ENCODE data around the gene HCFC2. TPM values are rescaled to one million over a fixed set of nuclear protein-coding genes. Genes with fewer than 3 reads are reported as not detected.

The HCFC2 gene
- total and polyA plus RNA-seq, 9 of the 15 experiments (the other 6 are each of a cell fraction or from before 2014, with no cell fraction given), result 1.2 to 6.5 (median 3.8) TPM

DNA sequence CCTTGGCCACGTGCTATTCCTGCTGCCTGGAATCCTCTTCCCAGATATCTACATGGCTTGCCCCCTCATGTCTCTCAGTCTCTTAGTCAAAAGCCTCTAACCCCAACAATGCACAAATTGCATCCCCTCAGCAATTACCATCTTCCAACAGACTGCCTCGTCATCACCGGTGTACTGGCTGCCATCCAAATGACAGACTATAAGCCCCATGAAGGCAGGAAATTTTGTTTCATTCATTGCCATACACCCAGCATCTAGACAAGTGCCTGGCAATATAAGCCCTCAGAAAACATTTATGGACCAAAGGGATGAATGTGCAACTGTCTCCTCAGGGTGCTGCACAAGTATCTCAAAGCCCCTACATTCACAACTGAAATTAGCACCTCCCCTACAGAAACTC, 20.2 kb upstream of the HCFC2 start:
- in situ Hi-C loops (cut with MboI), result no loop called here
- no peak overlapping the region for H2AFZ ChIP-seq (ENCODE audit: low read depth, low read length)
- no peaks in the 10 kb centered on the region for H3K9me3 ChIP-seq (replicated peaks; ENCODE audit: control insufficient read depth, insufficient read depth, low read depth, low read length)
- ChIA-PET POLR2A (no interaction called here), CTCF (ENCODE audit: low intra/inter-chr PET ratio) (interaction anchor here (0.6 kb wide), 1 partner anchor 32 kb away, joined by 3 read pairs; no protein-coding TSS in a partner anchor)
- WGBS (ENCODE audit: insufficient coverage, low coverage, missing lambda C conversion rate), result 0% methylated on average over 3 of the region's 3 CpGs
- no peaks in the 10 kb centered on the region for H4K20me1 ChIP-seq (replicated peaks; ENCODE audit: control insufficient read depth, insufficient read depth, low read length)
- H3K79me2 ChIP-seq (ENCODE audit: control insufficient read depth, insufficient read depth, low read length), result no peaks in the 10 kb centered on the region
- H3K36me3 ChIP-seq (ENCODE audit: control insufficient read depth, insufficient read depth, low read length), result no peaks in the 10 kb centered on the region
- H3K9ac ChIP-seq (ENCODE audit: insufficient read depth in 1 of 2, low read depth in 2 of 2, low read length in 2 of 2), result no peak overlapping the region
- H3K27me3 ChIP-seq (ENCODE audit: control insufficient read depth in 2 of 2, insufficient read depth in 2 of 2, low read length in 2 of 2), result peaks cover 22 to 26% of the 10 kb centered on the region in 2 experiments
- ATAC-seq, result no peak
- H3K9me1 ChIP-seq (ENCODE audit: control insufficient read depth, insufficient read depth, low read length), result no peaks in the 10 kb centered on the region
- H3K27ac ChIP-seq (ENCODE audit: extremely low read depth, low read depth, low read length), result no peak overlapping the region
- intact Hi-C loops (cut with micrococcal nuclease), result no loop called here
- FAIRE-seq, result no peak
- no peak for DNase-seq (ENCODE audit: extremely low read depth in 1 of 4, low spot score in 3 of 4)
- TF ChIP-seq MAFG (tag; conservative IDR thresholded peaks at IDR 0.05) (peak; percentile 38; the same call in 1 of the 2 replicates), NFIC (IDR thresholded peaks at IDR 0.05) (peak; percentile 52), NFE2 (IDR thresholded peaks at IDR 0.05; ENCODE audit: low read depth) (peak; percentile 8; the same call in 1 of the 2 replicates), ZNF316 (IDR thresholded peaks at IDR 0.05) (peak; percentile 55), MED1 (CRISPR knock-in tag; IDR thresholded peaks at IDR 0.05; ENCODE audit: borderline replicate concordance) (no peak)
- H3K4me2 ChIP-seq (ENCODE audit: insufficient read depth, low read length), result no peak overlapping the region
- BruUV-seq (replicated peaks), result no TSS peak
- H3K4me1 ChIP-seq (replicated peaks in 1 of 2; ENCODE audit: control insufficient read depth in 2 of 2, insufficient read depth in 2 of 2, low read length in 2 of 2), result no peaks in the 10 kb centered on the region
- H3K4me3 ChIP-seq, result no peak overlapping the region

DNA sequence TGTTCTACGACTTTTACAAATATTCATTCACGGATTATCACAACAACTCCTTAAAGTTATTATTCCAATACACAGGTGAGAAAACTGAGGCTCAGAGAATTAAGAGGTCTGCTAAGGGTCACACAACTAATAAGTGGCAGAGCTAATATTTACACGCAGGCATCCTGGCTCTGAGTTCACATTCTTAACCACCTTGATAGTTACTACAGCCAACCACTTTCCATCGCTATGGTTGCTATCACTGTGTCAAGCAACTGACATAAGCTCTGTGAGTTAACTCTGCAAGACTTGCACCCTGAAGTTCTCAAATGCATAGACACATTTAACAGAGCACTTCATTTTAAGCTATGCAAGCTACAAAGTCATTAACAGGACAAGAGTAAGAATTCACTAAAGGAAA, 18.0 kb upstream of the HCFC2 start:
- Histone ChIP-seq H4K20me1 (replicated peaks; ENCODE audit: control insufficient read depth, insufficient read depth, low read length) (no peaks in the 10 kb centered on the region), H3K27me3 (ENCODE audit: control insufficient read depth in 2 of 2, insufficient read depth in 2 of 2, low read length in 2 of 2) (peaks cover 32 to 40% of the 10 kb centered on the region in 2 experiments), H3K9me3 (replicated peaks; ENCODE audit: control insufficient read depth, insufficient read depth, low read depth, low read length) (no peaks in the 10 kb centered on the region), H3K4me1 (replicated peaks in 1 of 2; ENCODE audit: control insufficient read depth in 2 of 2, insufficient read depth in 2 of 2, low read length in 2 of 2) (peaks cover 6% of the 10 kb centered on the region in 2 experiments; a peak in 3 of 5 replicates), H3K79me2 (ENCODE audit: control insufficient read depth, insufficient read depth, low read length) (no peaks in the 10 kb centered on the region), H3K9ac (ENCODE audit: insufficient read depth in 1 of 2, low read depth in 2 of 2, low read length in 2 of 2) (no peak overlapping the region), H3K4me3 (no peak overlapping the region), H2AFZ (ENCODE audit: low read depth, low read length) (no peak overlapping the region), H3K27ac (ENCODE audit: extremely low read depth, low read depth, low read length) (no peak overlapping the region), H3K4me2 (ENCODE audit: insufficient read depth, low read length) (no peak overlapping the region), H3K9me1 (ENCODE audit: control insufficient read depth, insufficient read depth, low read length) (no peaks in the 10 kb centered on the region), H3K36me3 (ENCODE audit: control insufficient read depth, insufficient read depth, low read length) (no peaks in the 10 kb centered on the region)
- WGBS (ENCODE audit: insufficient coverage, low coverage, missing lambda C conversion rate), result 0% methylated on average over 4 of the region's 4 CpGs
- CTCF ChIA-PET (ENCODE audit: low intra/inter-chr PET ratio), result no interaction called here
- FAIRE-seq (no peak), DNase-seq (ENCODE audit: extremely low read depth in 1 of 4, low spot score in 3 of 4) (no peak), ATAC-seq (no peak)
- intact Hi-C loops (cut with micrococcal nuclease) (no loop called here), in situ Hi-C loops (cut with MboI) (no loop called here)
- POLR2A ChIA-PET, result interaction anchor here (0.6 to 0.8 kb wide), 2 partner anchors 10 to 17 kb away, joined by 3 read pairs; no protein-coding TSS in a partner anchor
- no TSS peak for BruUV-seq (replicated peaks)
- TF ChIP-seq ZNF12 (CRISPR knock-in tag; IDR thresholded peaks at IDR 0.05), result no peak
- TF ChIP-seq, protein P1, sequence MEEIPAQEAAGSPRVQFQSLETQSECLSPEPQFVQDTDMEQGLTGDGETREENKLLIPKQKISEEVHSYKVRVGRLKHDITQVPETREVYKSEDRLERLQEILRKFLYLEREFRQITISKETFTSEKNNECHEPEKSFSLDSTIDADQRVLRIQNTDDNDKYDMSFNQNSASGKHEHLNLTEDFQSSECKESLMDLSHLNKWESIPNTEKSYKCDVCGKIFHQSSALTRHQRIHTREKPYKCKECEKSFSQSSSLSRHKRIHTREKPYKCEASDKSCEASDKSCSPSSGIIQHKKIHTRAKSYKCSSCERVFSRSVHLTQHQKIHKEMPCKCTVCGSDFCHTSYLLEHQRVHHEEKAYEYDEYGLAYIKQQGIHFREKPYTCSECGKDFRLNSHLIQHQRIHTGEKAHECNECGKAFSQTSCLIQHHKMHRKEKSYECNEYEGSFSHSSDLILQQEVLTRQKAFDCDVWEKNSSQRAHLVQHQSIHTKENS (CRISPR knock-in tag; IDR thresholded peaks at IDR 0.05), result no peak
- no peak for TF ChIP-seq FOXK2 (conservative IDR thresholded peaks at IDR 0.05 in 1 of 2, IDR thresholded peaks at IDR 0.05 in 1 of 2; ENCODE audit: low read depth in 2 of 2)
- TF ChIP-seq ZNF282 (CRISPR knock-in tag; IDR thresholded peaks at IDR 0.05), result no peak
- TF ChIP-seq TBL1XR1 (IDR thresholded peaks at IDR 0.05; ENCODE audit: low read length in 2 of 2), result no peak
- TF ChIP-seq, protein P2, sequence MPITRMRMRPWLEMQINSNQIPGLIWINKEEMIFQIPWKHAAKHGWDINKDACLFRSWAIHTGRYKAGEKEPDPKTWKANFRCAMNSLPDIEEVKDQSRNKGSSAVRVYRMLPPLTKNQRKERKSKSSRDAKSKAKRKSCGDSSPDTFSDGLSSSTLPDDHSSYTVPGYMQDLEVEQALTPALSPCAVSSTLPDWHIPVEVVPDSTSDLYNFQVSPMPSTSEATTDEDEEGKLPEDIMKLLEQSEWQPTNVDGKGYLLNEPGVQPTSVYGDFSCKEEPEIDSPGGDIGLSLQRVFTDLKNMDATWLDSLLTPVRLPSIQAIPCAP (CRISPR knock-in tag; IDR thresholded peaks at IDR 0.05; ENCODE audit: borderline replicate concordance), result no peak
- TF ChIP-seq ZNF311 (CRISPR knock-in tag; IDR thresholded peaks at IDR 0.05), result no peak
- TF ChIP-seq MCM2 (IDR thresholded peaks at IDR 0.05; ENCODE audit: low read depth), result no peak
- TF ChIP-seq RBM34 (IDR thresholded peaks at IDR 0.05; ENCODE audit: borderline replicate concordance, insufficient read depth, low read length), result no peak
- no peak for TF ChIP-seq ZNF274 (IDR thresholded peaks at IDR 0.05; ENCODE audit: borderline replicate concordance, low read depth, low read length)
- TF ChIP-seq MXI1 (IDR thresholded peaks at IDR 0.05; ENCODE audit: low read depth, low read length), result no peak
- no peak for TF ChIP-seq SNIP1 (IDR thresholded peaks at IDR 0.05; ENCODE audit: low read depth)
- TF ChIP-seq ZNF717 (CRISPR knock-in tag; IDR thresholded peaks at IDR 0.05), result no peak
